GM12878 (cell line): ENCODE data around the gene MCF2L2. TPM values are rescaled to one million over a fixed set of nuclear protein-coding genes. Genes with fewer than 3 reads are reported as not detected.

ENCODE experiments used
- ATAC-seq: fragments of 200-7000 bp; cut with Tn5 transposase; 3 replicates; pipeline ENCODE4 v1.9.1; 2020; ENCODE audit warnings: mild to moderate bottlenecking, moderate library complexity
- BruUV-seq: library from RNA; stranded (reverse); fragments of 400-500 nt; replicated peaks from 2 replicates; lab custom pipeline; 2021; lab: Mats Ljungman, UMichigan
- CTCF ChIA-PET: fragments of 300-600 bp; sonication (Branson Sonifier 250); formaldehyde crosslinking; extraction: SDS; loops from one replicate; lab custom pipeline; 2021; ENCODE audit warnings: inconsistent platforms; lab: Yijun Ruan, JAX
- POLR2A ChIA-PET: fragments of 350-600 bp; formaldehyde crosslinking; extraction: SDS; loops from one replicate; lab custom pipeline; 2021; ENCODE audit warnings: inconsistent platforms; lab: Charles Lee
- RAD21 ChIA-PET: fragments of 300-600 bp; sonication (Branson Sonifier 250); formaldehyde crosslinking; loops from one replicate; lab custom pipeline; 2023; ENCODE audit warnings: antibody characterized with exemption; ENCODE audit not compliant: unreplicated experiment; lab: Charles Lee
- SMC1A ChIA-PET: fragments of 300-600 bp; sonication (Branson Sonifier 250); formaldehyde crosslinking; loops from one replicate; lab custom pipeline; 2023; ENCODE audit not compliant: unreplicated experiment, uncharacterized antibody; lab: Charles Lee
- DNase-seq: peaks from one replicate; pipeline ENCODE4 v3.0.0-alpha.2; 2011; ENCODE audit warnings: low read depth, low spot score
- FAIRE-seq: peaks from 3 replicates; lab custom pipeline; 2011; peaks lifted over from hg19 to GRCh38; lab: Jason Lieb, UNC
- H2AFZ ChIP-seq: 2 replicates; pipeline ENCODE4 v1.6.0; 2011; ENCODE audit warnings: low read depth, low read length, control low read depth; ENCODE audit not compliant: control insufficient read depth
- H3K27ac ChIP-seq: 2 replicates; pipeline ENCODE4 v1.5.1; 2011; ENCODE audit warnings: control low read depth; ENCODE audit not compliant: control insufficient read depth, insufficient read depth
- H3K27me3 ChIP-seq, 2 experiments: replicated peaks in 1 of 2; 2 replicates each; pipeline versions ENCODE4 v1.6.0 to v1.6.1; 2011; ENCODE audit warnings: low read length in 1 of 2; ENCODE audit not compliant: control insufficient read depth in 2 of 2, insufficient read depth in 2 of 2
- H3K36me3 ChIP-seq, 2 experiments: 2 replicates each; pipeline ENCODE4 v1.5.1; 2011; ENCODE audit warnings: low read length in 1 of 2; ENCODE audit not compliant: control insufficient read depth in 2 of 2, insufficient read depth in 2 of 2
- H3K4me1 ChIP-seq: 2 replicates; pipeline ENCODE4 v1.6.1; 2011; ENCODE audit warnings: mild to moderate bottlenecking, low read length, moderate library complexity, mixed read lengths; ENCODE audit not compliant: control insufficient read depth, insufficient read depth
- H3K4me2 ChIP-seq: 2 replicates; pipeline ENCODE4 v1.6.0; 2011; ENCODE audit warnings: control low read depth; ENCODE audit not compliant: control insufficient read depth, insufficient read depth
- H3K4me3 ChIP-seq: fragments of 200-600 bp; sonication (generic); 2 replicates; pipeline ENCODE4 v1.5.1; 2016
- H3K79me2 ChIP-seq: 2 replicates; pipeline ENCODE4 v1.6.0; 2011; ENCODE audit warnings: low read length; ENCODE audit not compliant: control insufficient read depth, insufficient read depth
- H3K9ac ChIP-seq: 2 replicates; pipeline ENCODE4 v1.8.0; 2011; ENCODE audit warnings: low read length, control low read depth, mixed read lengths; ENCODE audit not compliant: control insufficient read depth, insufficient read depth
- H3K9me3 ChIP-seq: replicated peaks from 3 replicates; pipeline ENCODE4 v1.5.1; 2011; ENCODE audit warnings: mild to moderate bottlenecking, low read length; ENCODE audit not compliant: control insufficient read depth, insufficient read depth
- H4K20me1 ChIP-seq: 2 replicates; pipeline ENCODE4 v1.6.0; 2011; ENCODE audit not compliant: control insufficient read depth, insufficient read depth
- GABPA ChIP-seq: IDR thresholded peaks from 2 replicates; pipeline ENCODE4 v1.6.1; 2014; ENCODE audit warnings: antibody characterized with exemption, low read depth, mild to moderate bottlenecking, inconsistent platforms
- MXI1 ChIP-seq: fragments of 150-350 bp; IDR thresholded peaks from 2 replicates; pipeline ENCODE4 v1.6.1; 2011; ENCODE audit warnings: low read depth, mild to moderate bottlenecking, inconsistent platforms, low read length, improper control_type of control experiment
- PAX8 ChIP-seq: fragments of 450-650 bp; IDR thresholded peaks from 2 replicates; pipeline ENCODE4 v1.6.1; 2017; ENCODE audit warnings: mild to moderate bottlenecking, moderate library complexity
- RELA ChIP-seq: fragments of 450-650 bp; IDR thresholded peaks from 2 replicates; pipeline ENCODE4 v1.8.0; 2014; ENCODE audit warnings: borderline replicate concordance; ENCODE audit not compliant: partially characterized antibody
- RUNX3 ChIP-seq: IDR thresholded peaks from 2 replicates; pipeline ENCODE4 v1.6.1; 2012; ENCODE audit warnings: low read length, inconsistent platforms
- SIN3A ChIP-seq: IDR thresholded peaks from 2 replicates; pipeline ENCODE4 v1.6.1; 2012; ENCODE audit warnings: low read depth, low read length, improper control_type of control experiment
- SMARCA5 ChIP-seq: fragments of 450-650 bp; IDR thresholded peaks from 2 replicates; pipeline ENCODE4 v1.6.1; 2017; ENCODE audit warnings: mild to moderate bottlenecking
- WRNIP1 ChIP-seq: IDR thresholded peaks from 2 replicates; pipeline ENCODE4 v1.6.1; 2011; ENCODE audit warnings: low read depth, low read length, improper control_type of control experiment, borderline replicate concordance
- in situ Hi-C: fragments of 300-500 bp; cut with MboI; formaldehyde crosslinking; loops from 9 replicates; pipeline ENCODE4 v1.14.3; 2018; ENCODE audit warnings: mixed read lengths
- intact Hi-C: fragments of 100-400 bp; cut with micrococcal nuclease; formaldehyde crosslinking; loops from one replicate; pipeline ENCODE4 v1.14.2; 2022; ENCODE audit not compliant: unreplicated experiment
- polyA plus RNA-seq, 11 experiments: library from polyadenylated mRNA; depleted of rRNA in 4 of 11; unstranded in 6 of 11; stranded (reverse) in 5 of 11; fragments of >200 nt; fragmentation: Nextera tagmentation in 4 of 11; fragmentation: Illumina TruSeq in 1 of 11; extraction: Ambion mirVana in 4 of 11; extraction: Trizol in 1 of 11; gene quantifications; 1 replicate in 1 of 11; 2 replicates in 10 of 11; pipeline versions ENCODE4 v1.2.1 to v1.2.3, GENCODE V29; 2011 to 2016; ENCODE audit warnings: inconsistent platforms in 2 of 11, missing spikeins in 2 of 11, low read depth in 1 of 11
- total RNA-seq, 4 experiments: library from RNA; depleted of rRNA in 3 of 4; stranded (reverse); fragments of >200 nt in 3 of 4; fragmentation: Illumina TruSeq in 1 of 4; extraction: Trizol in 1 of 4; gene quantifications; 2 replicates each; pipeline versions ENCODE4 v1.2.1 to v1.2.3, GENCODE V29; 2013 to 2021
- TF ChIP-seq, protein P1 (sequence below): fragments of 450-650 bp; IDR thresholded peaks from 2 replicates; pipeline ENCODE4 v1.6.1; 2016; ENCODE audit warnings: mild to moderate bottlenecking, moderate library complexity, borderline replicate concordance
- TF ChIP-seq, protein P2 (sequence below): IDR thresholded peaks from 2 replicates; pipeline ENCODE4 v1.6.1; 2012; ENCODE audit warnings: low read length, inconsistent platforms
- TF ChIP-seq, protein P3 (sequence below): fragments of 450-650 bp; IDR thresholded peaks from 2 replicates; pipeline ENCODE4 v1.6.1; 2017; ENCODE audit warnings: mild to moderate bottlenecking, low read depth, inconsistent platforms; ENCODE audit not compliant: poor library complexity, severe bottlenecking

Gene MCF2L2
- total and polyA plus RNA-seq, 10 of the 15 experiments (the other 5 are each of a cell fraction or from before 2014, with no cell fraction given) = 0.37 to 2.8 (median 1.4) TPM

DNA sequence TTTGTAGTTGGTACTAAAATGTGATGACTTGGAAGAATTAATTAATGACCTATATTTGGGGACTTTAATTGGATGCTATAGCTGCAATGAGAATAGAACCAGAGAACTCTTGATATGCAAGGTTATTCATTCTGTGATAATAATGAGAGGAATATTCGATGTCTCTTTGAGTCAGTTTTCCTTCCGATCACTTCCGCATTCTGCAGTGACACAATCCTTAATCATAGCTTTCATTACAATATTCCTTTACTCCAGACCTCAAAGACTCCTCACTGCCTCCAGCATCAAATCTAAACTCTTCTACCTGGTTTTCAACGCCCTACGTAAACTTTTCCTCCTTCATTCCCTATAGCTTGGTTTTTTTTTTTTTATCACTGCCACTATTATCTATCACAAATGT is 153.8 kb downstream of the MCF2L2 start (continued):
- TF ChIP-seq, protein P1, sequence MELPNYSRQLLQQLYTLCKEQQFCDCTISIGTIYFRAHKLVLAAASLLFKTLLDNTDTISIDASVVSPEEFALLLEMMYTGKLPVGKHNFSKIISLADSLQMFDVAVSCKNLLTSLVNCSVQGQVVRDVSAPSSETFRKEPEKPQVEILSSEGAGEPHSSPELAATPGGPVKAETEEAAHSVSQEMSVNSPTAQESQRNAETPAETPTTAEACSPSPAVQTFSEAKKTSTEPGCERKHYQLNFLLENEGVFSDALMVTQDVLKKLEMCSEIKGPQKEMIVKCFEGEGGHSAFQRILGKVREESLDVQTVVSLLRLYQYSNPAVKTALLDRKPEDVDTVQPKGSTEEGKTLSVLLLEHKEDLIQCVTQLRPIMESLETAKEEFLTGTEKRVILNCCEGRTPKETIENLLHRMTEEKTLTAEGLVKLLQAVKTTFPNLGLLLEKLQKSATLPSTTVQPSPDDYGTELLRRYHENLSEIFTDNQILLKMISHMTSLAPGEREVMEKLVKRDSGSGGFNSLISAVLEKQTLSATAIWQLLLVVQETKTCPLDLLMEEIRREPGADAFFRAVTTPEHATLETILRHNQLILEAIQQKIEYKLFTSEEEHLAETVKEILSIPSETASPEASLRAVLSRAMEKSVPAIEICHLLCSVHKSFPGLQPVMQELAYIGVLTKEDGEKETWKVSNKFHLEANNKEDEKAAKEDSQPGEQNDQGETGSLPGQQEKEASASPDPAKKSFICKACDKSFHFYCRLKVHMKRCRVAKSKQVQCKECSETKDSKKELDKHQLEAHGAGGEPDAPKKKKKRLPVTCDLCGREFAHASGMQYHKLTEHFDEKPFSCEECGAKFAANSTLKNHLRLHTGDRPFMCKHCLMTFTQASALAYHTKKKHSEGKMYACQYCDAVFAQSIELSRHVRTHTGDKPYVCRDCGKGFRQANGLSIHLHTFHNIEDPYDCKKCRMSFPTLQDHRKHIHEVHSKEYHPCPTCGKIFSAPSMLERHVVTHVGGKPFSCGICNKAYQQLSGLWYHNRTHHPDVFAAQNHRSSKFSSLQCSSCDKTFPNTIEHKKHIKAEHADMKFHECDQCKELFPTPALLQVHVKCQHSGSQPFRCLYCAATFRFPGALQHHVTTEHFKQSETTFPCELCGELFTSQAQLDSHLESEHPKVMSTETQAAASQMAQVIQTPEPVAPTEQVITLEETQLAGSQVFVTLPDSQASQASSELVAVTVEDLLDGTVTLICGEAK = no peak
- TF ChIP-seq RUNX3 = no peak
- TF ChIP-seq, all 136 proteins: peak for 0

DNA sequence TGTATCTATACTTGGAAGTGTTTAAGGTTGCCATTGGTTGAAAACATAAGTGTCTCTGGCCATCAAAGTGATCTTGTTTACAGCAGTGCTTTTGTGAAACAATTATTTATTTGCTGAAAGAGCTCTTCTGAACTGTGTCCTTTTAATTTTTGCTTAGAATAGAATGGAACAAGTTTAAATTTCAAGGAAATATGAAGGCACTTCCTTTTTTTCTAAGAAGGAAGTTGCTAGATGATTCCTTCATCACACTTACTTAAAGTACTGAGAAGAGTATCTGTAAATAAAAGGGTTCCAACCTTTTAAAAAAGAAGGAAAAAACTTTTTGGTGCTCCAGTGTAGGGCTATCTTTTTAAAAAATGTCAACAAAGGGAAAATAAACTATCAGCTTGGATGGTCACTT is 155.6 kb downstream of the MCF2L2 start:
- Histone ChIP-seq H3K4me1 (no peaks in the 10 kb centered on the region), H3K4me3 (no peak overlapping the region), H3K4me2 (no peak overlapping the region), H3K27me3 (no peaks in the 10 kb centered on the region), H3K27ac (no peak overlapping the region), H3K36me3 (no peaks in the 10 kb centered on the region), H3K9me3 (no peaks in the 10 kb centered on the region), H2AFZ (no peak overlapping the region), H3K9ac (no peak overlapping the region), H3K79me2 (no peaks in the 10 kb centered on the region), H4K20me1 (no peaks in the 10 kb centered on the region)
- no peak for ATAC-seq
- SMC1A ChIA-PET = interaction anchor here (1.0 to 1.3 kb wide), 4 partner anchors 9 to 112 kb away, joined by 3 to 7 read pairs (median 4); no protein-coding TSS in a partner anchor
- no peak for DNase-seq
- in situ Hi-C loops = no loop called here
- FAIRE-seq = no peak
- BruUV-seq = no TSS peak
- CTCF ChIA-PET = interaction anchor here (0.7 to 1.1 kb wide), 2 partner anchors 8 to 29 kb away, joined by 3 read pairs; no protein-coding TSS in a partner anchor
- POLR2A ChIA-PET = no interaction called here
- RAD21 ChIA-PET = interaction anchor here (0.8 kb wide), 1 partner anchor 13 kb away, joined by 3 read pairs; no protein-coding TSS in a partner anchor
- intact Hi-C loops = no loop called here
- TF ChIP-seq RELA (no peak), SMARCA5 (no peak), GABPA (no peak), WRNIP1 (no peak), MXI1 (no peak), PAX8 (no peak), SIN3A (no peak)
- TF ChIP-seq, protein P2, sequence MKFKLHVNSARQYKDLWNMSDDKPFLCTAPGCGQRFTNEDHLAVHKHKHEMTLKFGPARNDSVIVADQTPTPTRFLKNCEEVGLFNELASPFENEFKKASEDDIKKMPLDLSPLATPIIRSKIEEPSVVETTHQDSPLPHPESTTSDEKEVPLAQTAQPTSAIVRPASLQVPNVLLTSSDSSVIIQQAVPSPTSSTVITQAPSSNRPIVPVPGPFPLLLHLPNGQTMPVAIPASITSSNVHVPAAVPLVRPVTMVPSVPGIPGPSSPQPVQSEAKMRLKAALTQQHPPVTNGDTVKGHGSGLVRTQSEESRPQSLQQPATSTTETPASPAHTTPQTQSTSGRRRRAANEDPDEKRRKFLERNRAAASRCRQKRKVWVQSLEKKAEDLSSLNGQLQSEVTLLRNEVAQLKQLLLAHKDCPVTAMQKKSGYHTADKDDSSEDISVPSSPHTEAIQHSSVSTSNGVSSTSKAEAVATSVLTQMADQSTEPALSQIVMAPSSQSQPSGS = no peak
- TF ChIP-seq, protein P3, sequence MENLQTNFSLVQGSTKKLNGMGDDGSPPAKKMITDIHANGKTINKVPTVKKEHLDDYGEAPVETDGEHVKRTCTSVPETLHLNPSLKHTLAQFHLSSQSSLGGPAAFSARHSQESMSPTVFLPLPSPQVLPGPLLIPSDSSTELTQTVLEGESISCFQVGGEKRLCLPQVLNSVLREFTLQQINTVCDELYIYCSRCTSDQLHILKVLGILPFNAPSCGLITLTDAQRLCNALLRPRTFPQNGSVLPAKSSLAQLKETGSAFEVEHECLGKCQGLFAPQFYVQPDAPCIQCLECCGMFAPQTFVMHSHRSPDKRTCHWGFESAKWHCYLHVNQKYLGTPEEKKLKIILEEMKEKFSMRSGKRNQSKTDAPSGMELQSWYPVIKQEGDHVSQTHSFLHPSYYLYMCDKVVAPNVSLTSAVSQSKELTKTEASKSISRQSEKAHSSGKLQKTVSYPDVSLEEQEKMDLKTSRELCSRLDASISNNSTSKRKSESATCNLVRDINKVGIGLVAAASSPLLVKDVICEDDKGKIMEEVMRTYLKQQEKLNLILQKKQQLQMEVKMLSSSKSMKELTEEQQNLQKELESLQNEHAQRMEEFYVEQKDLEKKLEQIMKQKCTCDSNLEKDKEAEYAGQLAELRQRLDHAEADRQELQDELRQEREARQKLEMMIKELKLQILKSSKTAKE = no peak
- TF ChIP-seq, protein P1 = no peak
